ENCODE results near the gene TSPAN10.
"Not testable (repeated sequence)": the region's sequence is repeated elsewhere in the genome, so short reads cannot be mapped to it uniquely, and the experiment has no call there.

TSPAN10 gene

DNA sequence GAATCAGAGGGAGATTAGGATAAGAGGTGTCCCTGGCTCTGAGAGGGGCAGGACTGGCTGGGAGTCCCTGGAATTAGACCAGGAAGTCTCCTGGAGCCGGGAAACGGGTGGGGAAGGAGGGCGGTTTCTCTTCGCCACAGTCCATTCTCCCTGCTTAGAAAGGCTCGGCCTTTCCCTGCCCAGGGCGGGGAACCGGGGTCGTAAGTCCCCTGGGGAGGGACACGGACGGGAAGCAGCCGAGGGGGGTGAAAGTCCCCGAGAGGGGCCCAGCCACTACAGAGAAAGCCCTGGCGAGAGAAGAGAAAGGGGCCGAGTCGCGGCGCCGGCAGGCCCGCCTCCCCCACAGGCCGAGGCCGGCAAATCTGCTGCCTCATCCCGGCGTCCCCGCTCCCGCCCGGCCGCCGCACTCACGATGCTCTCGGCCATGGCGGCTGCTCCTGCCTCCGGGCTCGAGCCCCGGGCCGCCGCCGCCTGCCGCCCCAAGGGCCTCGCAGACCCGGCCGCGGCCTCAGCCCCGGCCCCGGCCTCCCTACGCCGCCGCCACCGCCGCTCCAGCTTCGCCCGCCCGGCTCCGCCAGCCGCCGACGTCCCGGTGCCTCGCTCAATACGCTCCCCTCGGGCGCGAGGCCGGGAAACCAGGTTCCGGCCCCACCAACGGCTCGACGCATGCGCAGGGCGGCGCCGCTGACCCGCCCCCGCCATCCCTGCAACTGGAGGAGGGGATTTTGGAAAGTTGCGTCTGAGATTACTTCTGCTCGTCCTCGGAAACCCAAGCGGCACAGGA, at the start of gene TSPAN10, which contains the start of gene NPLOC4:
TSPAN10 (plus strand) TSS at position 692 of the 784 bp plus-strand sequence. CDS start 5,217 bp downstream, outside the sequence.
NPLOC4 (minus strand) TSS at position 608 of the 784 bp plus-strand sequence; CDS start at position 426, 182 bp downstream.
- in situ Hi-C loops (cut with HindIII; ENCODE audit: low sequenced_read_pairs): no loop called here

DNA sequence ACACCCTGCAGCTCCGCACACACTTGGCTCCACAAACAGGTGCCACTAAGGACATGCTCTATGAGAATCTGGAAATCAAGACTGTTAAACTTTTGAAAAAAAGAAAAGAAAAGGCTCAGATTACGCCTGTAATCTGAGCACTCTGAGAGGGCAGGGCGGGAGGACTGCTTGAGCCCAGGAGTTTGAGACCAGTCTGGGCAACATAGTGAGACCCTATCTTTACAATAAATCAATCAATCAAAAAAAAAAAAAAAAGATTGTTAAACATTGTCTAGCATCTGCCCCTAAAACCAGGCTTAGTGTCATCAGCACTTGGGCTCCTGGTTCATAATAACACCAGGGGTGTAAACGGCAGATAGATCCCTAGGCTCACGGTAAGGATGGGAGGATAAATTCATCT, 47.4 kb upstream of the TSPAN10 start:
- in situ Hi-C loops (cut with HindIII; ENCODE audit: low sequenced_read_pairs): no loop called here

DNA sequence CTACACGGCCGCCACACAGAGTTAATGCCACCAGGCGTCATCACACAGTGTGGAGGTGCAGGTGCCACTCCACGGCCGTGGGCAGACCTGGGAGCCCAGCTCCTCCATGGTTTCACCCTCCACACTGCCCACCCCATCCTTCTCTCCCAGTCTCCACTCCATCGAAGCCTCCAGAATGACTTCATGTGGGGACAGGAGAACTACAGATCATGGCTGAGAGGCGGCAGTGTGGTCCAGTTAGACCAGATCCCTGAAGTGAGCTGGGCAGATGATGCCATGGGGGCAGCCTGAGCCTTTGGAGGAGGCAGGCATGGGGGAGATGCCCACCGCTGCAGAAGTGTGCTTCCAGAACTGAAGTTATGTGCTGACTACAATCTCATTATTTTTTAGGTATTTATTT, 46.9 kb upstream of the TSPAN10 start:
- in situ Hi-C loops (cut with HindIII; ENCODE audit: low sequenced_read_pairs): no loop called here

DNA sequence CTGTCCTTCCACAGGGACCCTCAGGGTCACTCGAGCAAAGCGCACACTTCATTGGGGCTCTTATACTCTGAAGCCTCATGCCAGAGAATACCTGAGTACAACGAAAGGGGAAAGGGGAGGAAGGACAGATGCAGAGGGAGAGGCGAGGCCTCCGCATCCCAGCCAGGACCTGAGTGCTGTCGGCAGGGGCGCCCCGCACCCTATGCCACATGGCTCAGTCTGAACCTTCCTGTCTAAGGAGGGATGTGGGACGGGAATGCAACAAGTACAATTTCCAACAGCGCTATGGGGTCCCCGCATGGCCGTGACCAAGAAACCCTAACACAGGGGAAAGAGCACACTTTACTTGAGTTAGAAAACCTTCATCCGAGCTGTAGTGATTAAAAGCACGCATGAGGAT, 45.0 kb upstream of the TSPAN10 start:
- in situ Hi-C loops (cut with HindIII; ENCODE audit: low sequenced_read_pairs): no loop called here

DNA sequence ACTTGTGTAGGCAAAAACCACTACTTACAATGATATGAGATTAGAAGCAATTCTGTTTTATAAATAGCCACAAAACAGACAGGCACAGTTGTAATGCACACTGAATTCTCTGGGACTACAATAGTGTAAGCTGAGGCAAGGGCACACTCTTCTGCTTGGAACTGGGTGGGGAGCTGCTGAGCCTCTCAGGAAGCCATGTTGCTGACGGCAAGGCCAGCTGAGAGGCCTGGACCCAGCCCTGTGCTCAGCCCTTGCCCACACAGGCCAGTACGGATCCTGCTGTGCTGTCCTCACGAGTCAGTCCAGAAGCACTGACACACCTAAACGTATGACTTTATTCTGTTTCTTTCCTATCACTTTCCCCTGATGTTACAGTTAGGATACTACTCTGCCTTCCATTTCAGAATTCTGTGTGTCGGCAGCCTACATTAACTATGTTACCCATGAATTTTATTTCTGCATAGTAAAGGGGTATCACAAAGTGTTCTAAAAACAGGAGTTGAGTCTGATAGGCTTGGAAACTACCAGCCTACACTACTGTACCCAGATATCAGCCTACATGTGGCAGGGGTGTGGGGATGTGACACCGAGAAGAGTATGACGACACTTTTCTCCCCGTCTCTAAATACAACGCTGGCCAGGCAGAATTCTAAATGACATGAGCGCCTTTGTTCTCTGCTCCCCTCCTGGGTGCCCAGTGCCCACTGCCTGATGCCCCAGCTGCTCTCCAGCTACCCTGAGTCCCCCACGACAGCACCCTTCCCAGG, 43.7 kb upstream of the TSPAN10 start:
- in situ Hi-C loops (cut with HindIII; ENCODE audit: low sequenced_read_pairs): no loop called here

DNA sequence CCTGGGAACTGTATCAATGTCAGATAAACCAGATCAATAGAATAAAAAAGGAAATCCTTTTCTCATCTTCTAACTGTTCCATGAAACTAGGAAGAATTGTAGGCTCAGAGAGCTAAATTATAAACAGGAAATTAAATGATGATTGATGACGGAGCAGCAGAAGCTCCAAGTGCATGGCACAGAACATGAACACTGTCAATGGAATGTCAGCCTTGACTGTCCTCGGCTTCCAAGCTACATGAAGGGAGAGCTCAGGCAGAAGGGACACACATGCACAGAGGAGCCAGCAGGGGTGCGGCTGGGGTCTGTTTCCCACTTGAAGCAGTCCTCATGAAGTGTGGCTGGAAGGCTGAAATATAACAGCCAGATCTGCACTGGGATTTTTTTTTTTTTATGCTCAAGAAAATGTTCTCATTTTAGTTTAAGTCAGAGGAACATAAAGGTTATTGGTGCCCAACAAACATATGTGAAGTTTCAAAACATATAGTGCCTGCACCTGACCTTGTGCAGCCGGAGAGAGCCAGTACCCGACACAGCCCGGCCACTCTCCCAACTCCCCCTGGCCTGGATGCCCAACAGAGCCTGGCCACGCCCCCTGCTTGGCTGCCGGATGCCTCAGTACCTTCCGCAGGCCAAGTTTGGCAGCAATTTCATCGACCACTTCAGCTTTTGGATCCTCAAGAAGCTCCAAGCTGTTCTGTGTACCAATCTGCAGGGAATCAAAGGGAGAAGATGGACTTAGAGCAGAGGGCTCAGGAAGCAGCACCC, 37.1 kb upstream of the TSPAN10 start:
- in situ Hi-C loops (cut with HindIII; ENCODE audit: low sequenced_read_pairs): no loop called here

DNA sequence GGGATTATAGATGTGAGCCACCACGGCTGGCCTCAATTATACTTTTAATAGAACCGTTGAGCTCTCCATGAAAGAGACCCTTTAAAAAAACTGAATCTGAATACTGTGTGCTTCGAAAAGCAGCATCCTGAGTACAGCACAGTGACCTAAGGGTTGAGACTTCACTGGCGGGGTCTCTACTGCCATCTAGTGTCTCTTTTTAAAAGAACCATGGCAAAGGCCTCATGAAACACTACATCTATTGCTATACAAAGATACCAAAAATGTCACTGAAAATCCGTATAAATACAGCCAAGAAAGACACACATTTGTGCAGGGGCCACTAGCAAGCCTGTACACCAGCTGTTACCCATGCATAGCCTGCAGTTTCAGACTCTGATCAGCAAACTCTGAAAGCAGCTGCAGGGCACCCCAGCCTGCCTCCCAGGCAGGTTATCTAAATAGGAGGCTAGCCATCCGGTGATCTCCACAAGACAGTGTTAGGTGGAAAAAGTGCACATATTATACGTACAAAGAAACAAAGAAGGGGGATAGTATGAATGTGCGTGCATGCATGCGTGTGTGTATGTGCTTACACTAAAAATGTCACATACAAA, 35.4 kb upstream of the TSPAN10 start:
- in situ Hi-C loops (cut with HindIII; ENCODE audit: low sequenced_read_pairs): no loop called here

DNA sequence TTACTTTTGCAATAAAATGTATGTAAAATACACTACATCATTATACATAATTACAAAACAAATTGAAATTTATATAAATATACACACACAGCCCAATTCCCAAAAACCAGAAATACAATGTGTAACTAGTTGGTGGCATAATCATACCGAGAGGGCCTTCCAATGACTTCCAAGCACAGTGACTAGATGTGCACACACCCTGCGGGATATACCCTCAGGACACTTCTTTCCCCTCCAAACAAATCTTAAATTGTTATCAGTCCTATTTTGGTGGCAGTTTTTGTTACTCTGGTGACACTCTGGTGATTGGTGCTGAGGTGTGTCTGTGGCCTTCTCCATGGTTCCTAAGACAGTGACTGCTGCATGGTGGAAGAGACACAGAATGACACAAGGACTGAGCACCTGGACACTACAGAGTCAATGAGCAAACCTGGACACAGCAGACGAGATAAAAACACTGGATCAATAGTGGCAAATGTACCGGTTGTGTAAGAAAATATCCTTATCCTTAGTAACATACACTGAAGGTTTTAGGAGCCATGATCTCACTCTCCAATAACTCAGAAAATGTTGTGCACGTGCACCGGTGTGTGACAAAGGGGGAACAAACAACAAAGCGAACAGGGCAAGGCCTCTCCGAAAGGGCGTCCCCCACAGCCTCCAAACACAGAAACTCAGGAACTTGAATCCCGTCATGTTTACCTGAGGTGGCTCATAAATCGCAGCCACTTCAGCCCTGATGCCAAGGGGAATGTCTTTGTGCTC, 33.0 kb upstream of the TSPAN10 start:
- in situ Hi-C loops (cut with HindIII; ENCODE audit: low sequenced_read_pairs): no loop called here

DNA sequence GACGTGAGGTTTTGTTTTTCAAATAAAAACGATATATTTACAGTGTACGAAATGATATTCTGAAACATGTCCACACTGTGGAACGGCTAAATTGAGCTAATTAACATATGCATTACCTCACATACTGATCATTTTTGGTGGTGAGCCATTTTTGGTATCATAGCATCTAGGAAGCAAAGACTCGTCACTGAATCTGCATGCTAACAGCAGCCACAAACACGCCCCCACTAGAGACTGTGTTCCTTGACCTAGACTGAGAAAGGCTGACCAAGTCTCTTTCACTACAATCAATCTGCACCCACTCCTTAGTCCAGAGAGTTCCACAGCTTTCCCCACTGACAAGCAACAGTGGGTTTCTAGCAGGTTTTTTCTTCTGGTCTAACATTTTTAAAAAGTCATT, 29.6 kb upstream of the TSPAN10 start:
- in situ Hi-C loops (cut with HindIII; ENCODE audit: low sequenced_read_pairs): no loop called here

DNA sequence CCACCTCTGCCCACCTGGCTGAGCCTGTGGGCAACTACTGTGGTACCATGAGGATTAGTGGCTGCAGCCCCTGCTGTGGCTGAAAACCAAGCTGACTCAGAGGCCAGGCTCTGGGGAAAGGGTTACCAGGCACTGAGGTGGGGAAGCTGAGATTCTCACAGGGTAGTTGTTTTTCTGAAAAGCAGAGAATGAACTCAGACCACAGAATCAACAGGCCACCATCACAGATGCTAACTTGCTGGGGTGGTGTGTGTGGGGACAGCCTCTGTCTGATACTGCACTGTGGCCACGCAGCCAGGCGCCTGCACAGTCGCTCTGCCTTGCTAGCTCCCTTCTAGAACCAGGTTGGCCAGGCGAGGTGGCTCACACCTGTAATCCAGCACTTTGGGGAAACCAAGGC, 28.9 kb upstream of the TSPAN10 start:
- in situ Hi-C loops (cut with HindIII; ENCODE audit: low sequenced_read_pairs): no loop called here

DNA sequence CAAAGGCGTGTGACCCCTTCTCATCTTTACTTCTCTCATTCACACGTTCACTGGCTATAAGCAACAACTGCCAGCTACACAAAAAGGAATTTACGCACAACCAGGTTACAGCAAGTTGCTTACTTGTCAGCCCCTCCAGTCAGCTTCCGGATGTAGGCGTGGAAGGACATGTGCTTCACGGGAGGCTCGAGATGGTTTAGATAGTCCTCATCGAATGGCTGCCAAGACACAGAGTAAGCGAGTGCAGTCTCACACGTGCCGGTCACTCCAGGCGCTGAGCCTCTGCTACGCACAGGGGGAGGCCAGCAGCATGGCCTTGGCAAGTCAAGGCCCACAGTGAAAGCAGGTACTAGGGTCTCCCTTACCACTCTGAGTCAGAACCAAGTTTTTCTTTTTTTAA, 28.4 kb upstream of the TSPAN10 start:
- in situ Hi-C loops (cut with HindIII; ENCODE audit: low sequenced_read_pairs): no loop called here

DNA sequence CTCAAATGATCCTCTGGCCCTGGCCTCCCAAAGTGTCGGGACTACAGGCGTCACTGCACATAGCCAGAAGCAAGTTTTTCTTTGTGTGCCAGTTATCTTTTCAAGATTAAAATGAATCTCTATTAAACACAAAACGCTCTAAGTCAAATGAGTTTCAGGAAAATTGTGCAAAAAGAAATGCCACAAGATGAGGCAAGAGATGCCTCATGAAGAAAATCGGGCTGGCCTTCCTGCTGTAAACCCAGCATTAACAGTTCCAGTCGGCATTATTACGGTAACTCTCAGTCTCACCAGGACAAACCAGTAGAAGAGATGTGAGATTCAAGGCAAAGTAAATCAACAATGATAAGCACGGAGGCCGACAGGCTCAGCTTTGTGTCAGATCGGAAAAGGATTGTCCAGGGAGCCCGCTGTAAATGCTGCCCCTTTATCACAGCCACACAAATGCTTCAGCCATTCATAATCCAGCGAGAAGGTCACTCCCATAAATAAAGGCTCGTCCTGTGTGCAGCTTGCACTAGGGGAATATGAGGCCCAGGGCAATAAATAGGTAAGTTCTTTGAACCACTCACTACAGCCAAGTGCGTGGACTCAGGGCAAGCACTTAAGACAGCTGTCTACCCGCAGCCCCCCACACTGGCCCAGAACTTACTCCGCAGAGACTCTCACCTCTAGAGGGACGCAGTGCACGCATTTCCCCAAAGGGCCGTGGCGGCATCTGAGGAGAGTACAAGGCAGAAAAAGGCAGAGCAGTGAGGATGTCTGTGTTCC, 27.3 kb upstream of the TSPAN10 start:
- in situ Hi-C loops (cut with HindIII; ENCODE audit: low sequenced_read_pairs): no loop called here

DNA sequence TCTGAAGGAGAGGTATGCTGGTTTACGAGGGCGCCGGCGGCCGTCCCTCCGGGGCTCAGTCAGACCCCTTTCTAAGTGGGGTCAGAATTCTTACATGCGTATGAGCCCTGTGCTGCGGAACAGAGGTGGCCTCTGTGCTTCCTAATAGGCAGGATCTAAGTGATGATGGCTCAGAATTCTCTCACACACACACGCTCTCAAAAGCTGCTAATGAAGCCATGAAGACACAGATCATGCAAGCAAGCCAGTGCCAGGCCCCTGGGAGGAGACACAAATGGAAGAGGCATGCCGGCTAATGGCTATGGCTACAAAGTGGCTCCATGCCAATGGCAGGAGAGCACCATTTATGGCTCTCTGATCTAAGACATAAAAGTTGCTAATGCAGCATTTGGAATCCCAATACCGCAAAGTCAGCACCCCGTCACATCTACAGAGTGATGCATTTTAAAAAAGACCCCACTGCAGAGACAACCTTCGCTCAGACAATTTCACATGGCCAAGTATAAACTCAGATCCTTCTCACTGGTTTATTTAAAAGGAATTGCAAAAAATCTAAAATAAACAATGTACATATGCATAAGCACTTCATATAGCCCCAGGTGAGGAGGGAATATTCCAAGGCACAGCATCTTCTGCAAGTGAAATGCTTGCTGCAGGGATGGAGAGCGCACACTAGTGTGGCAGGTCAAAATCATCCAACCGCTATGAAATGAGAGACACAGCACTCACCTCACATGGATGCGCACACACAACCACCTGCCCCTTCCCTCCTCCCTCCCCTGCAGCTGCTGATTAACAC, 24.6 kb upstream of the TSPAN10 start:
- in situ Hi-C loops (cut with HindIII; ENCODE audit: low sequenced_read_pairs): no loop called here

DNA sequence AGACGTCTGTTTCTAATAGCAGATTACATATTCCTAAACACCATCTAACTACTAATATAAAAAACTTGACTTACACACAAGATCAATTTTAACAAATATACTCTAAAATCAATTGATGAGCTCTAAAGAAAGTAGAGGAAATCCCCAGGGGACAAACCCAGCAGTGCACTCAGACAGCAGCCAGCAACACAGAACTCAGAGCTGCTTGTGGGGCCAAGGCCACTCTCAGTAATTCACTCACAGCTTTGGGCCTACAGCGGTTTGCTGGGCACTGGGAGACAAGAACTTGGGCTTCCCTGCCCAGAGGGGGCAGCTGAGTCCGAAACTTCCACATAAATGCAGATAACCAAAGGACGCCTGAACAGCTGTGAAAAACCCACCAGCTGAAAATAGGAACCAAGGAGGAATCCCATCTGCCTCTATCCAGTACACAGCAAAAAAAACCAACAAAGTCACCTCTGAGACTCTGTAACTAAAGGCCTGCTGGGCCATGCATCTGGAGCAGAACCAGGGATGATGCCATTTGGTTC, 21.5 kb upstream of the TSPAN10 start:
- in situ Hi-C loops (cut with HindIII; ENCODE audit: low sequenced_read_pairs): no loop called here

DNA sequence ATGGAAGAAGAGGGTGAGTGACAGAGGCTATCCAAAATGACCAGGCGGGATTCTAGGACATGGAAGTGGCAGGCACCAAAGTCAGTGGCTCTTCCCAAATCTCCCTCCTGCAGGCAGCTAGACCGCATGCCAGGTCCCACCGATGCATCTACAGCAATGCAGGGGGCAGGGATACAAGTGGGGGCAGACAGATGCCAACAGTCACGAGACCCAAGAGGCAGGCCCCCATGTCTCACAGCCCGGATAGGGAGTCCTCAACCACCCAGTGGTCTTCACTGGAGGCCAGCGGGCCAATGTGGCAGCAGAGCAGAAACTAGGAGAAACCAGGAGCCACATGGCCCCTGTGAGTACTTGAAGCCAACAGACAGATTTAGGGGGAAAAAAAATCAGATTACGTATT, 20.1 kb upstream of the TSPAN10 start:
- in situ Hi-C loops (cut with HindIII; ENCODE audit: low sequenced_read_pairs): no loop called here

DNA sequence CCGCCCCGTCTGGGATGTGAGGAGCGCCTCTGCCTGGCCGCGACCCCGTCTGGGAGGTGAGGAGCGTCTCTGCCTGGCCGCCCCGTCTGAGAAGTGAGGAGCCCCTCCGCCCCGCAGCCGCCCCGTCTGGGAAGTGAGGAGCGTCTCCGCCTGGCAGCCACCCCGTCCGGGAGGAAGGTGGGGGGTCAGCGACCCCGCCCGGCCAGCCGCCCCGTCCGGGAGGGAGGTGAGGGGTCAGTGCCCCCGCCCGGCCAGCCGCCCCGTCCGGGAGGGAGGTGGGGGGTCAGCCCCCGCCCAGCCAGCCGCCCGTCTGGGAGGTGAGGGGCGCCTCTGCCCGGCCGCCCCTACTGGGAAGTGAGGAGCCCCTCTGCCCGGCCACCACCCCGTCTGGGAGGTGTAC, 18.7 kb upstream of the TSPAN10 start:
- in situ Hi-C loops (cut with HindIII; ENCODE audit: low sequenced_read_pairs): not testable (repeated sequence)

DNA sequence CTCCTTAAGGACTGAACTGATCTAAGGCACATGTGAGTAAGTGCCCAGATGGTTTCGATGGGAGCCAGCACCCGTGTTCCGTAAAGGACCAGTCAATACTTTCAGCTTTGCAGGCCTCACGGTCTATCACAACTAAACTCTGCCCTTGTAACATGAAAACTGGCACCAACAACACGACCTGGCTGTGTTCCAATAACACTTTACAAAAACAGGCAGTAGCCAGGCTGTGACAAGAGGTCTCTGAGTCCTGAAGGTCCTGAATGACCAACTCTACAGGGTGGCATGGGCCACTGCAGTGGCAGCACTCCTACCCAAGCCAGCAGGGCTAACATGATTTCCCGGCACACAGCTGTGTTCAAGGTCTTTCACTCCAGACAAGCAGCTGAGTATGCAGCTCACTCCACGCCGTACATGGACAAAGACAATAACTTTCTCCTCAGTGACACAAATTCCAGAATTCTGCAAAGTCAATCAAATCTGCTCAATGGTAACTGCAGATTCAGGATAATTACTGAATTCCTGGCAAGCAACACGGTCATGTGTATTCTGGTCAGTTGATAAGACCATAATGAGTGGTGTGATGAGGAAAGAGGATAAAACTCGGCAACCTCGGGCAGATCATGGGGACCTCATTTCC, 15.4 kb upstream of the TSPAN10 start:
- in situ Hi-C loops (cut with HindIII; ENCODE audit: low sequenced_read_pairs): loop anchor here (5.0 kb wide), 1 partner anchor 54 kb away; no protein-coding TSS in a partner anchor

DNA sequence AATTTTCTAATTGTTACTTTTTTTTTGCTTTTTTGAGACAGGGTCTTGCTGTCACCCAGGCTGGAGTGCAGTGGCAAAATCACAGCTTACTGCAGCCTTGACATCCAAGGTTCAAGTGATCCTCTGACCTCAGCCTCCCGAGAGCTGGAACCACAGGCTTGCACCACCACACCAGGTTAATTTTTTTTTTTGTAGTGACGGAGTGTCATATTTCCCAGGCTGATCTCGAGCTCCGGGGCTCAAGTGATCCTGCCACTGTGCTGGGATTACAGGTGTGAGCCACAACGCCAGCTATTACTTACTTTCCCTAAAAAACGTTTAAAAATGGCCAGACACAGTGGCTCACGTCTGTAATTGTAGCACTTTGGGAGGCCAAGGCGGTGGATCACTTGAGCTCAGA, 6.7 kb upstream of the TSPAN10 start:
- in situ Hi-C loops (cut with HindIII; ENCODE audit: low sequenced_read_pairs): no loop called here
